Thymus (tissue), 11 donors: ENCODE measurements around the gene ARVCF. TPM values are rescaled to one million over a fixed set of nuclear protein-coding genes. Genes with fewer than 3 reads are reported as not detected.
A peak's percentile ranks its signal among the peaks of the same experiment; 100 is the strongest.

Experiments
- DNase-seq, 9 donors: peaks; one replicate each; pipeline ENCODE4 v3.0.0-alpha.2; 2013; ENCODE audit warnings: low spot score in 9 of 9, low read depth in 6 of 9, missing footprints in 1 of 9
- H3K27ac ChIP-seq, 2 donors: one replicate each; pipeline ENCODE4 v1.5.1; 2013; ENCODE audit warnings: control low read depth in 1 of 2, low read depth in 1 of 2, low read length in 1 of 2, mild to moderate bottlenecking in 1 of 2, moderate library complexity in 1 of 2
- H3K27me3 ChIP-seq, 2 donors: one replicate each; pipeline ENCODE4 v1.5.1; 2013; ENCODE audit warnings: low read length in 1 of 2; ENCODE audit not compliant: control insufficient read depth in 2 of 2, insufficient read depth in 1 of 2
- H3K36me3 ChIP-seq, 2 donors: one replicate each; pipeline ENCODE4 v1.5.1; 2013; ENCODE audit warnings: low read length in 1 of 2, mild to moderate bottlenecking in 1 of 2, moderate library complexity in 1 of 2; ENCODE audit not compliant: control insufficient read depth in 2 of 2, insufficient read depth in 2 of 2
- H3K4me1 ChIP-seq, 2 donors: one replicate each; pipeline ENCODE4 v1.5.1; 2013; ENCODE audit warnings: low read length in 2 of 2; ENCODE audit not compliant: control insufficient read depth in 2 of 2, insufficient read depth in 2 of 2
- H3K4me3 ChIP-seq, 2 donors: one replicate each; pipeline ENCODE4 v1.5.1; 2013; ENCODE audit warnings: low read length in 2 of 2, control low read depth in 1 of 2, mild to moderate bottlenecking in 1 of 2
- H3K9me3 ChIP-seq, 2 donors: one replicate each; pipeline ENCODE4 v1.5.1; 2013; ENCODE audit warnings: low read length in 1 of 2, mild to moderate bottlenecking in 1 of 2; ENCODE audit not compliant: control insufficient read depth in 2 of 2, insufficient read depth in 1 of 2
- WGBS: extraction: QIAGEN DNeasy Blood & Tissue Kit; methylation state at CpG from one replicate; pipeline ENCODE4 v1.1.7; 2013; 5-methylcytosine and 5-hydroxymethylcytosine counted together
- polyA plus RNA-seq: library from polyadenylated mRNA; stranded (reverse); fragments of 200-250 nt; gene quantifications from one replicate; pipeline ENCODE4 v1.2.3, GENCODE V29; 2013
- total RNA-seq: library from RNA; stranded (reverse); fragments of 120-200 nt; gene quantifications from one replicate; pipeline ENCODE4 v1.2.4, GENCODE V29; 2013
- donor health status: healthy.

The ARVCF gene
- total and polyA plus RNA-seq, 2 donors: 2.1 to 8.2 TPM

DNA sequence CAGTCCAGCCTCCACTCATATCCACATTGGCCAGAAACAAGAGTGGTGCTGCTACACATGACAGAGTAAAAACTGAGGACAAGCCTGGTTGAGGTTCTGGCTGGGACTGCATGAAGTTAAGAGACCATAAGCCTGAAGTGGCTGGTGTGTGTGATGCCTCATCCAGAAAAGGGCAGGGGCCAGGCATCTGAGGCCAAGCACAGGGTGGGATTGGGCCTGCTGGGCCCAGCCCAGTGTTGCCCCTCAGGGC is 25.3 kb downstream of the ARVCF start:
- Histone ChIP-seq H3K27ac (no peak overlapping the region), H3K9me3 (no peaks in the 10 kb centered on the region), H3K27me3 (peaks cover 0 to 8% of the 10 kb centered on the region in 2 donors), H3K4me1 (peaks cover 4 to 6% of the 10 kb centered on the region in 2 donors), H3K36me3 (no peaks in the 10 kb centered on the region), H3K4me3 (no peak overlapping the region)
- no peak for DNase-seq

DNA sequence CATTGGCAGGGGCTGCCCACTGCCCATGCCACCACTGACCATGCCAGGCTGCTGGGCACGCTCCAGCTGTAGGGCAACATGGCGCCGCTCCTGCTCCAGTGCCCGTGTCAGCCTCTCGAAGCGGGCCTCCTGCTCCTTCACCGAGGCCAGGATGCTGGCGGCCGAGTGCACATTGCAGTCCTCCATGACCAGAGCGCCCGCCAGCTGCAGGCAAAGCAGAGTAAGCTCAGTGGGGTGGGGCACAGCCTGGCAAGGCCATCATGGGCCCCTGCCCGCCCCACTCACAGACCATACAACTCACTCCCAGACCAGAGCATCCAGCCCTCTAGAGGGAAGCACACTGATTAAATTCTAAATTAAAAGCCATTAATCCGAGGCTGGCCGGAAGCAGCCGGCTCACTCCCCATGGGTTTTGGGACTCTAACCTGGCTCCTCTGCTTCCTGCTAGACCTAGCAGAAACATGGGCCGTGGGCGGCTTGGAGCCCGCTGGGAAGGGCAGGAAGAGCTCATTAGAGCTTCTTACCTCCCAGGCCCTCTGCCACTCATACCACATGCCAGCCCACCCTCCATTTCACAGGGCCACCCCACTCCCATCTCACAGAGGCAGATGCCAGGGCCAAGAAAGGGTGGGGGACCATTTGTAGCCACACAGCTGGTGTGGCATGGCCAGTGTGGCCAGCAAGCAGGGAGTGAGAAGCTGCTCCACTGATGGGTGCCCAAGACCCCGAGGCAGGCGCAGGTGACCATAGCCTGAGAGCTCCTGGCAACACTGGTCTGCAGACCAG is 25.8 kb downstream of the ARVCF start:
- Histone ChIP-seq H3K4me3 (no peak overlapping the region), H3K27ac (no peak overlapping the region), H3K27me3 (peaks cover 0 to 13% of the 10 kb centered on the region in 2 donors), H3K36me3 (no peaks in the 10 kb centered on the region), H3K9me3 (no peaks in the 10 kb centered on the region), H3K4me1 (peaks cover 7 to 11% of the 10 kb centered on the region in 2 donors)
- no peak for DNase-seq
- WGBS: 97% methylated on average over 20 of the region's 20 CpGs

DNA sequence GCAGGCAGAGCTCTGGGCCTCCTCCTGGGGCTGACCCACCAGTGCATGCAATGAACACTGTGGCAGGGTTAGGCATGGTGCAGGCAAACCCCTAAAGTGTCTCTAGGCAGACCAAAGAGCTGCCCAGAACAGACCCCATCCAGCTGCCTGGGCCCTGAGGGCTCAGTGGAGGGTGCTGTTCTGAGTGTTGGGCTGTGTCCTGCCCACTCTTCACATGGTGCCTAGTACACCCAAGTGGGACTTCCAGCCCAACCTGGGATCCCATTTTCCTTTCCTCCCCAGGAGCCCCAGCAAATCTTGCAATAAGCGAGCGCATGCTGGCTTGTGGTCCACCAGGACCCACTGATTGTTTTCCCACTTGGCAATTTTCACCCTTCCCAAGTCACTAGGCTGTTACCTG is 26.4 kb downstream of the ARVCF start:
- no peak overlapping the region for H3K27ac ChIP-seq

DNA sequence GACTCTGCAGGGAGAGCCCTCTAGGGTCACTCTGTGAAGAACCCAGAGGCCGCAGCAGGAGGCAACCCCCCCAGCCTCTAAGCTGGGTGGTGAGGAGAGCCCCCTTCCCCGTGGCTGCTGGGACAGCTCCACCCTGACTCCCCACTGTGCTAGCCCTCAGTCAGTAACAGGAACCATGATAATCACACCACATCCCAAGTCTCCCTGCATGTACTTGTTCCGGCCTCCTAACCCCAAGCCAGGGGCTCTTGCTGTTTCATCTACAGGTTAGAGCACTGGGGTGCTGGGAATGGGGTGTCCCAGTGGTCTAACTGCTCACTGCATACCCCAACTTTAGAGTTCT is 26.9 kb downstream of the ARVCF start:
- no peak for DNase-seq
- Histone ChIP-seq H3K9me3 (no peaks in the 10 kb centered on the region), H3K27me3 (peaks cover 0 to 15% of the 10 kb centered on the region in 2 donors), H3K4me3 (no peak overlapping the region), H3K27ac (no peak overlapping the region), H3K36me3 (no peaks in the 10 kb centered on the region), H3K4me1 (peaks cover 7 to 12% of the 10 kb centered on the region in 2 donors)
- WGBS: 91% methylated on average over 3 of the region's 3 CpGs

More for the DNA sequence above, 26.4 kb downstream of the ARVCF start:
- no peaks in the 10 kb centered on the region for H3K9me3 ChIP-seq
- H3K27me3 ChIP-seq: peaks cover 0 to 15% of the 10 kb centered on the region in 2 donors
- no peak for DNase-seq
- H3K4me3 ChIP-seq: no peak overlapping the region
- no peaks in the 10 kb centered on the region for H3K36me3 ChIP-seq
- WGBS: 49% methylated on average over 2 of the region's 2 CpGs
- peaks cover 7 to 12% of the 10 kb centered on the region in 2 donors for H3K4me1 ChIP-seq

DNA sequence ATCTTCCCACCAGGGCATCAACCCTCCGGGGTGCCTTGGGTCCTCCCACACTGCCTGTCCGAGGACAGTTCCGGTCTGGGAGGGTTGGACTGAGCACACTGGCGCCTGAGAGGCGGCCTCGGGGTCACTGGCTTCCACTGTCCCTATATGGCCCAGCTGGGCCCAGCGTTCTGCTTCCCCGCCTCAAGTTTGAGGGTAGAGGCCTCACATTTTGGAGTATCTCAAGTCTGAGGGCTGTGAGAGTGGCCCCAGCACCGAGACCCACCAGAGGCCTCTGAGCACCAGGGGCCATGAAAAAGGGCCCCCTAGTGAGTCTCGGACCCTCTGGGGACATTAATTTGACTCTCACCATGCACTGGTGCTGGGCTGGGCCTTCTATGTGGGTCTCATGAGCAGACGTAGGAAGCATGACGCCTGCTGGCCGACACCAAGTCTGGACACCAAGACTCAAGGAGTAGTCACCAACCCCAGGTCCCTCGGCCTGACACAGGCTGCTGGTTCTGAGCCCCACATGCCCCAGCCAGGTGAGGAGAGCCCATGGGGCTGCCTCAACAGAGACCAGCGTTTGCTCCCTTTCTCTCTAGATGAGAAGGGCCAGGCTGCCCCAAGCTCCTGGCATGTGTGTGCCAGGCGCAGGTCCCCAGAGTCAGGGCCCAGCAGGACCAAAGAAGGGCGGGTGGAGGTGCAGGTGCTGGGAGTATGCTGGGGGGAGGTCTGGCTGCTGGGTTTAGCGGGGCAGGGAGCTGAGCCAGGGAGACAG is 27.5 kb downstream of the ARVCF start:
- Histone ChIP-seq H3K4me3 (no peak overlapping the region), H3K27ac (no peak overlapping the region), H3K9me3 (no peaks in the 10 kb centered on the region), H3K36me3 (no peaks in the 10 kb centered on the region), H3K27me3 (peaks cover 0 to 15% of the 10 kb centered on the region in 2 donors), H3K4me1 (peaks cover 7 to 12% of the 10 kb centered on the region in 2 donors)
- DNase-seq: no peak
- WGBS: 97% methylated on average over 18 of the region's 18 CpGs

DNA sequence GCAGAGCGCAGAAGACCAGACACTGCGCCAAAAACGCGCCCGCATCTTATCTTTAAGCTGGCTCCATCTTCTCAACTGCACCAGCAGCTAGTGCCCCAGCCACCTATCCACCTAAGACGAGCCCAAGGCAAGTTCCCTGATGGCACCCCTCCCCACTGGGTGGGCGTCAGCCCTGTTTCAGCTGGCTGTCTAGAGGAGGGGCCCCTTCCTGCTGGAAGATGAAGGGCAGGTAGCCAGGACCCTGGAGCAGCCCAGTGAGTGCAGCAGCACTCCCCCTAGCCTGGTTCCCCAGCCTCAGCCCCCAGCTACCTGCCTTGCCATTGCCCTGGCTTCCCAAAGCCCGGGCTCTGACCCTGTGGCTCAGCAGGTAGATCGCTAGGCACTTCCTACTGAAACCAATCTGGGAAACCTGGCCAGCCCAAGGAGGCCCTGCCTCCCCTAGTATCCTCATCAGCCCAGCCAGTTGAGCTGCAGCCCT is 28.3 kb downstream of the ARVCF start:
- Histone ChIP-seq H3K27ac (no peak overlapping the region), H3K9me3 (no peaks in the 10 kb centered on the region), H3K4me1 (peaks cover 7 to 12% of the 10 kb centered on the region in 2 donors), H3K27me3 (peaks cover 0 to 15% of the 10 kb centered on the region in 2 donors), H3K36me3 (no peaks in the 10 kb centered on the region), H3K4me3 (no peak overlapping the region)
- WGBS: 95% methylated on average over 9 of the region's 9 CpGs
- DNase-seq: no peak

DNA sequence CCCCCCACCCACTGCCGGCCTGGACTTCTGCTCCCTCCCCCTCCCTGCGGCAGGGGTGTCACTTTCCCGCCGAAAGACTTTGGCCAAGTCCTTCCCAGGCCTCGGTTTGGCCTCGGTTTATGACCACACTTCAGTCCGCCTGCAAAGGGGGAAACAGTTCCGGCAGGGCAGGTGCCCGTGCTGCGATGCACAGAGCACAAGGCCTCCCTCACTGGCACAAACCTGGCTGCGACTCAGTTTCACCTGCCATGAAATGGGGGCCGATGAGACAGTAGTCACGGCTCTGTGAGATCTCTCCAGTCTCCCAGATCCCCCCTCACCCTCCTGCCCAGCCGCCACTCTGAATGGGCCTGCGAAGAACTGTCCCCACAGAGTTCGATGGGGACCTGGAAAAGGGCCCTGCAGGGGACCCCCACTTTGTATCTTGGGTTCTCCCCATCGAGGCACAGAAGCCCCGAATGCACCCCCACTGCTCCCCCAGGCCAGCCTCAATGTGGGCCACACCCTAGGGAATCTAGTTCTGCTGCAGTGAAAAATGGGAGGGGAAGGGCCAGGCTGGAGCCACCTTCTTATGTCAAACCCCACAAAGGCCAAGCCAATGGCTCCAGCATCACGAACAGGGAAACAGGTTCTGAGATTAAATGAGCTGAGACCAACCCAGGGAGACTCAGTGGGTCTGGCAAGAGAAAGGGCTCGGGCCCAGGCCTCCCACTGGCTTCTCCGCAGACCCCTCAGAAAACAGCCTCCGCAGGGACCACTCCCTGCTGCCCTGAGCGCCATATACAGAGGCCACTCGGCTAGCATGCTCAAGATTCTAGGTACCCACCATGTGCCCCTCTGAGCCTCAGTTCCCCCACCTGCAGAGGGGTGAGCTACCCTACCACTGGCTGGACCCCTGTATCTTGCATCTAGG is 29.0 kb downstream of the ARVCF start:
- DNase-seq: no peak
- no peaks in the 10 kb centered on the region for H3K9me3 ChIP-seq
- no peak overlapping the region for H3K4me3 ChIP-seq
- 82% methylated on average over 24 of the region's 24 CpGs for WGBS
- peaks cover 7 to 12% of the 10 kb centered on the region in 2 donors for H3K4me1 ChIP-seq
- peaks cover 0 to 15% of the 10 kb centered on the region in 2 donors for H3K27me3 ChIP-seq
- H3K36me3 ChIP-seq: no peaks in the 10 kb centered on the region
- H3K27ac ChIP-seq: no peak overlapping the region

- peaks cover 0 to 15% of the 10 kb centered on the region in 2 donors for H3K27me3 ChIP-seq
- peak in 3 of 9 donors; percentile 45 to 61 (median 48) for DNase-seq
- peaks cover 7 to 12% of the 10 kb centered on the region in 2 donors for H3K4me1 ChIP-seq
- under 1% methylated on average over 76 of the region's 76 CpGs for WGBS
- H3K9me3 ChIP-seq: no peaks in the 10 kb centered on the region
- H3K36me3 ChIP-seq: no peaks in the 10 kb centered on the region
- H3K4me3 ChIP-seq: peak overlapping the region; percentile 44 to 63
- no peak overlapping the region for H3K27ac ChIP-seq
Measured at GRCh38 chr22:19986410-19987341, 29.9 kb downstream of the ARVCF start.
